GM12865 (cell line): ENCODE results near the gene PMFBP1.

ENCODE experiments used
- DNase-seq: peaks from one replicate; pipeline ENCODE4 v3.0.0; 2010; ENCODE audit warnings: low read depth
- H3K4me3 ChIP-seq: 2 replicates; pipeline ENCODE4 v1.5.1; 2011; ENCODE audit warnings: mild to moderate bottlenecking, low read depth, low read length, control low read depth
- CTCF ChIP-seq: IDR thresholded peaks from 2 replicates; pipeline ENCODE4 v1.5.1; 2011; ENCODE audit warnings: low read length, control low read depth, low read depth, inconsistent platforms; ENCODE audit not compliant: insufficient read depth; ENCODE audit errors: missing control alignments

The PMFBP1 gene

GRCh38 chr16:72199761-72200337, 27.9 kb upstream of the PMFBP1 start:
- no peak for TF ChIP-seq CTCF
- H3K4me3 ChIP-seq = no peak overlapping the region
- no peak for DNase-seq

GRCh38 chr16:72198771-72199201, 26.8 kb upstream of the PMFBP1 start:
- no peak overlapping the region for H3K4me3 ChIP-seq
- DNase-seq = no peak
- TF ChIP-seq CTCF = no peak

- TF ChIP-seq CTCF = no peak
- no peak overlapping the region for H3K4me3 ChIP-seq
- no peak for DNase-seq
Measured at GRCh38 chr16:72198021-72198711, 26.2 kb upstream of the PMFBP1 start.

- no peak for TF ChIP-seq CTCF
- no peak overlapping the region for H3K4me3 ChIP-seq
- no peak for DNase-seq
Measured at GRCh38 chr16:72197545-72197944, 25.6 kb upstream of the PMFBP1 start.

- no peak for TF ChIP-seq CTCF
- no peak overlapping the region for H3K4me3 ChIP-seq
- no peak for DNase-seq
Measured at GRCh38 chr16:72195609-72196008, 23.7 kb upstream of the PMFBP1 start.

- no peak overlapping the region for H3K4me3 ChIP-seq
- no peak for TF ChIP-seq CTCF
- DNase-seq = no peak
Measured at GRCh38 chr16:72191551-72191950, 19.6 kb upstream of the PMFBP1 start.
